Lower leg skin (tissue), 3 donors: ENCODE data around the gene BUD31.

ENCODE experiments used
- CTCF ChIP-seq, 3 donors: fragments of 450-650 bp; IDR thresholded peaks; one replicate each; pipeline ENCODE4 v1.5.1; 2016; ENCODE audit warnings: antibody characterized with exemption in 3 of 3, mild to moderate bottlenecking in 3 of 3, moderate library complexity in 2 of 3
- POLR2A ChIP-seq, 2 donors: fragments of 450-650 bp; IDR thresholded peaks; one replicate each; pipeline ENCODE4 v1.6.1; 2016 to 2017; ENCODE audit warnings: antibody characterized with exemption in 2 of 2, mild to moderate bottlenecking in 1 of 2, moderate library complexity in 1 of 2

- no peak for TF ChIP-seq CTCF (IDR thresholded peaks at IDR 0.05)
- TF ChIP-seq POLR2A (IDR thresholded peaks at IDR 0.05), result no peak
These were observed 14.6 kb upstream of the BUD31 start for GRCh38 chr7:99394188-99394502.
